ENCODE measurements around the gene ATP6V1B1.

GRCh38 chr2:70920367-70920715 lies 15.4 kb upstream of the ATP6V1B1 start:
- TF ChIP-seq CTCF (IDR thresholded peaks at IDR 0.05): no peak
- no peak for TF ChIP-seq POLR2A (IDR thresholded peaks at IDR 0.05)
